Ovary (tissue), 9 donors: ENCODE results near the gene CPN1. TPM values are rescaled to one million over a fixed set of nuclear protein-coding genes. Genes with fewer than 3 reads are reported as not detected.
"Not testable (repeated sequence)": the region's sequence is repeated elsewhere in the genome, so short reads cannot be mapped to it uniquely, and the experiment has no call there.

Experiments
- DNase-seq, 5 donors: peaks; one replicate each; pipeline ENCODE4 v3.0.0-alpha.2; 2019 to 2020
- H3K27ac ChIP-seq, 2 donors: fragments of 200-600 bp; one replicate each; pipeline versions ENCODE4 v1.5.1 to v1.8.0; 2019 to 2022
- H3K27me3 ChIP-seq: fragments of 200-600 bp; one replicate; pipeline ENCODE4 v1.8.0; 2022
- H3K36me3 ChIP-seq: fragments of 200-600 bp; sonication (generic); one replicate; pipeline ENCODE4 v1.5.1; 2019
- H3K4me1 ChIP-seq: one replicate; pipeline ENCODE4 v1.8.1; 2013; ENCODE audit warnings: mild to moderate bottlenecking, moderate library complexity; ENCODE audit not compliant: insufficient read depth
- H3K4me3 ChIP-seq: fragments of 200-600 bp; sonication (generic); one replicate; pipeline ENCODE4 v1.5.1; 2017
- H3K9me3 ChIP-seq, 2 donors: fragments of 200-600 bp in 1 of 2; sonication (generic) in 1 of 2; one replicate each; pipeline versions ENCODE4 v1.5.1 to v1.8.1; 2013 to 2019; ENCODE audit warnings: mild to moderate bottlenecking in 1 of 2, moderate library complexity in 1 of 2
- CTCF ChIP-seq, 3 donors: fragments of 450-650 bp in 2 of 3; fragments of 200-600 bp in 1 of 3; IDR thresholded peaks; one replicate each; pipeline versions ENCODE4 v1.5.1 to v1.8.0; 2016 to 2022; ENCODE audit warnings: antibody characterized with exemption in 3 of 3, mild to moderate bottlenecking in 1 of 3
- EP300 ChIP-seq: sonication (generic); formaldehyde crosslinking; IDR thresholded peaks from one replicate; pipeline ENCODE4 v1.6.1; 2017; ENCODE audit warnings: antibody characterized with exemption
- POLR2A ChIP-seq: fragments of 450-650 bp; IDR thresholded peaks from one replicate; pipeline ENCODE4 v1.6.1; 2017; ENCODE audit warnings: antibody characterized with exemption, mild to moderate bottlenecking, moderate library complexity
- WGBS, 3 donors: extraction: QIAGEN DNeasy Blood & Tissue Kit in 1 of 3; methylation state at CpG; one replicate each; pipeline versions ENCODE4 v1.1.5 to v1.1.7; 2013 to 2017; 5-methylcytosine and 5-hydroxymethylcytosine counted together
- intact Hi-C, 4 donors: fragments of 100-400 bp; cut with DNase I; formaldehyde crosslinking; loops; one replicate each; pipeline versions ENCODE4 v1.11.0 to v1.15.1; 2022 to 2023
- polyA plus RNA-seq, 2 donors: library from polyadenylated mRNA; stranded (reverse); fragments of 200-250 nt in 1 of 2; fragments of 350-450 nt in 1 of 2; fragmentation: Illumina TruSeq in 1 of 2; extraction: RNeasy Lipid Tissue Mini Kit (QIAGEN cat#74804) in 1 of 2; gene quantifications; one replicate each; pipeline ENCODE4 v1.2.3, GENCODE V29; 2013 to 2014
- total RNA-seq, 7 donors: library from RNA; depleted of rRNA in 2 of 7; stranded (reverse); fragments of >200 nt in 2 of 7; fragmentation: NEBNext Ultra II Directional in 3 of 7; extraction: Animal tissue kit (Norgen Biotek cat#: 25700) in 3 of 7; gene quantifications; one replicate each; pipeline versions ENCODE4 v1.1.0 to v1.2.4, GENCODE V29; 2016 to 2023
- donor health status: DM: no; HTN: no; CAD: no; lungs with moderate emphysema.
- donor health status: DM: no; HTN: no; CAD: no.
- donor health status: Bipolar disorder and iron deficiency.
- donor health status: DM: yes; HTN: yes; CAD: no.
- donor health status: DM: no; HTN: no; CAD: no.
- donor health status: DM: yes; HTN: yes; CAD: no.

The CPN1 gene
- total and polyA plus RNA-seq, 9 donors = not detected

- WGBS, 3 donors = 73 to 82% (median 78%) methylated on average over 6 of the region's 6 CpGs
- H3K27me3 ChIP-seq = no peaks in the 10 kb centered on the region
- no peak for DNase-seq
- intact Hi-C loops = no loop called here
- H3K4me3 ChIP-seq = no peak overlapping the region
- H3K27ac ChIP-seq = no peak overlapping the region
- no peaks in the 10 kb centered on the region for H3K9me3 ChIP-seq
- H3K36me3 ChIP-seq = no peaks in the 10 kb centered on the region
- no peaks in the 10 kb centered on the region for H3K4me1 ChIP-seq
- TF ChIP-seq POLR2A (no peak), CTCF (IDR thresholded peaks at IDR 0.05) (no peak), EP300 (no peak)
Measured at GRCh38 chr10:100089241-100089640, 7.6 kb upstream of the CPN1 start.

GRCh38 chr10:100086708-100087107 lies 5.0 kb upstream of the CPN1 start:
- H3K27ac ChIP-seq, H3K4me3 ChIP-seq, DNase-seq, H3K36me3 ChIP-seq, H3K4me1 ChIP-seq, H3K9me3 ChIP-seq, H3K27me3 ChIP-seq, intact Hi-C loops: not testable (repeated sequence)
- WGBS, 3 donors = 66 to 73% (median 71%) methylated on average over 5 of the region's 5 CpGs

GRCh38 chr10:100085596-100085995 lies 3.9 kb upstream of the CPN1 start:
- no peak for DNase-seq
- Histone ChIP-seq H3K9me3 (no peaks in the 10 kb centered on the region), H3K36me3 (no peaks in the 10 kb centered on the region), H3K27me3 (no peaks in the 10 kb centered on the region), H3K4me1 (no peaks in the 10 kb centered on the region), H3K4me3 (no peak overlapping the region), H3K27ac (no peak overlapping the region)
- intact Hi-C loops = no loop called here
- WGBS, 3 donors = 39 to 81% (median 41%) methylated on average over 2 of the region's 2 CpGs
- TF ChIP-seq EP300 = no peak
- no peak for TF ChIP-seq CTCF (IDR thresholded peaks at IDR 0.05)
- no peak for TF ChIP-seq POLR2A

- Histone ChIP-seq H3K4me1 (no peaks in the 10 kb centered on the region), H3K27me3 (no peaks in the 10 kb centered on the region), H3K36me3 (no peaks in the 10 kb centered on the region), H3K9me3 (no peaks in the 10 kb centered on the region), H3K4me3 (no peak overlapping the region), H3K27ac (no peak overlapping the region)
- WGBS, 3 donors = 74 to 95% (median 93%) methylated on average over 1 of the region's 1 CpG
- intact Hi-C loops = no loop called here
- DNase-seq = no peak
- TF ChIP-seq POLR2A = no peak
- no peak for TF ChIP-seq EP300
- TF ChIP-seq CTCF (IDR thresholded peaks at IDR 0.05) = no peak
Measured at GRCh38 chr10:100083623-100084022, 2.0 kb upstream of the CPN1 start.

- H3K27ac ChIP-seq, H3K9me3 ChIP-seq, H3K27me3 ChIP-seq, H3K4me3 ChIP-seq, H3K4me1 ChIP-seq, H3K36me3 ChIP-seq, intact Hi-C loops, DNase-seq: not testable (repeated sequence)
Measured at GRCh38 chr10:100082276-100082675, 607 bp upstream of the CPN1 start.

GRCh38 chr10:100076750-100077149 lies 4.9 kb downstream of the CPN1 start:
- no peak overlapping the region for H3K4me3 ChIP-seq
- H3K9me3 ChIP-seq = no peaks in the 10 kb centered on the region
- no peaks in the 10 kb centered on the region for H3K4me1 ChIP-seq
- TF ChIP-seq POLR2A (no peak), EP300 (no peak), CTCF (IDR thresholded peaks at IDR 0.05) (no peak)
- H3K27ac ChIP-seq = no peak overlapping the region
- no peaks in the 10 kb centered on the region for H3K27me3 ChIP-seq
- H3K36me3 ChIP-seq = no peaks in the 10 kb centered on the region
- intact Hi-C loops = no loop called here
- no peak for DNase-seq
- WGBS, 3 donors = 64 to 71% (median 69%) methylated on average over 2 of the region's 2 CpGs
